Measurements from ENCODE around the gene AASDHPPT. TPM values are rescaled to one million over a fixed set of nuclear protein-coding genes. Genes with fewer than 3 reads are reported as not detected.

Gene AASDHPPT
- total and polyA plus RNA-seq, 4 donors, result 13.1 to 29.9 (median 21.6) TPM

DNA sequence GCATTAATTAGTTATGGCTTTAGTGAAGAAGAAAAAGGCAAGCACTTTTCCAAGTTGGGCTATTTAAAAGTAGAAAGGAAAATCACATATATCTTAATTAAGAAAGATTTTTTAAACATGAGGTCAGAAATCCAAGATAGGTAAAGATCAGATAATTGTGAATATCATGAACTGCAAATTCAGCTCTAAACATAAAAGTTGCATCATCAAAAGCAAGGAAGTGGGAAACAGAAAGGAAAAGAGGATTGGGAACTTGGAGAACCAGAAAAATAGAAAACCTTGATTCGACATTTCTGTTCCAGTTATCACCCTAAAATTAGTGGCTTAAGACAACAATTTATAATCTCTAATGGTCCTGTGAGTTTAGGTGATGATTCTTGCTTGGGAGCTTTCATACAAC lies 17.8 kb upstream of the AASDHPPT start:
- H3K9ac ChIP-seq (ENCODE audit: low read depth in 1 of 2, low read length in 2 of 2), result no peak overlapping the region
- H3K9me3 ChIP-seq (ENCODE audit: control insufficient read depth in 4 of 4, low read length in 3 of 4), result no peaks in the 10 kb centered on the region
- TF ChIP-seq HNF4A (conservative IDR thresholded peaks at IDR 0.05), result no peak
- H3K27me3 ChIP-seq (ENCODE audit: control insufficient read depth in 4 of 4, insufficient read depth in 4 of 4, low read length in 3 of 4), result no peaks in the 10 kb centered on the region
- WGBS, result 93% methylated on average over 1 of the region's 1 CpG
- H3K4me3 ChIP-seq (ENCODE audit: low read depth in 1 of 3, low read length in 3 of 3), result no peak overlapping the region
- no peaks in the 10 kb centered on the region for H3K36me3 ChIP-seq (ENCODE audit: control insufficient read depth in 4 of 4, insufficient read depth in 3 of 4, low read depth in 1 of 4, low read length in 3 of 4)
- no peak for DNase-seq (ENCODE audit: low spot score)
- peaks cover 0 to 1% (median 0%) of the 10 kb centered on the region in 4 donors for H3K4me1 ChIP-seq (ENCODE audit: control insufficient read depth in 4 of 4, insufficient read depth in 4 of 4, low read length in 3 of 4)
- H3K27ac ChIP-seq (ENCODE audit: low read depth in 1 of 2, low read length in 2 of 2), result no peak overlapping the region

- Histone ChIP-seq H3K27me3 (ENCODE audit: control insufficient read depth in 4 of 4, insufficient read depth in 4 of 4, low read length in 3 of 4) (no peaks in the 10 kb centered on the region), H3K9ac (ENCODE audit: low read depth in 1 of 2, low read length in 2 of 2) (no peak overlapping the region), H3K4me3 (ENCODE audit: low read depth in 1 of 3, low read length in 3 of 3) (no peak overlapping the region), H3K27ac (ENCODE audit: low read depth in 1 of 2, low read length in 2 of 2) (no peak overlapping the region), H3K9me3 (ENCODE audit: control insufficient read depth in 4 of 4, low read length in 3 of 4) (no peaks in the 10 kb centered on the region), H3K4me1 (ENCODE audit: control insufficient read depth in 4 of 4, insufficient read depth in 4 of 4, low read length in 3 of 4) (no peaks in the 10 kb centered on the region), H3K36me3 (ENCODE audit: control insufficient read depth in 4 of 4, insufficient read depth in 3 of 4, low read depth in 1 of 4, low read length in 3 of 4) (no peaks in the 10 kb centered on the region)
- DNase-seq (ENCODE audit: low spot score), result no peak
- no peak for TF ChIP-seq RXRA (IDR thresholded peaks at IDR 0.05)
- no peak for TF ChIP-seq EGR1 (IDR thresholded peaks at IDR 0.05; ENCODE audit: low read depth in 2 of 2)
- TF ChIP-seq NR2F2 (IDR thresholded peaks at IDR 0.05), result no peak
- TF ChIP-seq TAF1 (conservative IDR thresholded peaks at IDR 0.05), result no peak
- TF ChIP-seq, protein P1, sequence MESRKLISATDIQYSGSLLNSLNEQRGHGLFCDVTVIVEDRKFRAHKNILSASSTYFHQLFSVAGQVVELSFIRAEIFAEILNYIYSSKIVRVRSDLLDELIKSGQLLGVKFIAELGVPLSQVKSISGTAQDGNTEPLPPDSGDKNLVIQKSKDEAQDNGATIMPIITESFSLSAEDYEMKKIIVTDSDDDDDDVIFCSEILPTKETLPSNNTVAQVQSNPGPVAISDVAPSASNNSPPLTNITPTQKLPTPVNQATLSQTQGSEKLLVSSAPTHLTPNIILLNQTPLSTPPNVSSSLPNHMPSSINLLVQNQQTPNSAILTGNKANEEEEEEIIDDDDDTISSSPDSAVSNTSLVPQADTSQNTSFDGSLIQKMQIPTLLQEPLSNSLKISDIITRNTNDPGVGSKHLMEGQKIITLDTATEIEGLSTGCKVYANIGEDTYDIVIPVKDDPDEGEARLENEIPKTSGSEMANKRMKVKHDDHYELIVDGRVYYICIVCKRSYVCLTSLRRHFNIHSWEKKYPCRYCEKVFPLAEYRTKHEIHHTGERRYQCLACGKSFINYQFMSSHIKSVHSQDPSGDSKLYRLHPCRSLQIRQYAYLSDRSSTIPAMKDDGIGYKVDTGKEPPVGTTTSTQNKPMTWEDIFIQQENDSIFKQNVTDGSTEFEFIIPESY (IDR thresholded peaks at IDR 0.05), result no peak
- no peak for TF ChIP-seq FOXA2 (IDR thresholded peaks at IDR 0.05)
- TF ChIP-seq FOXA1 (IDR thresholded peaks at IDR 0.05), result no peak
- TF ChIP-seq YY1 (IDR thresholded peaks at IDR 0.05), result no peak
- TF ChIP-seq RAD21 (IDR thresholded peaks at IDR 0.05), result no peak
- TF ChIP-seq, protein P2, sequence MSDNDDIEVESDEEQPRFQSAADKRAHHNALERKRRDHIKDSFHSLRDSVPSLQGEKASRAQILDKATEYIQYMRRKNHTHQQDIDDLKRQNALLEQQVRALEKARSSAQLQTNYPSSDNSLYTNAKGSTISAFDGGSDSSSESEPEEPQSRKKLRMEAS (IDR thresholded peaks at IDR 0.05), result no peak
- TF ChIP-seq SP1 (IDR thresholded peaks at IDR 0.05), result no peak
- TF ChIP-seq CTCF (IDR thresholded peaks at IDR 0.05; ENCODE audit: low read depth, low read length, missing input control), result no peak
- TF ChIP-seq GABPA (IDR thresholded peaks at IDR 0.05 in 1 of 2, conservative IDR thresholded peaks at IDR 0.05 in 1 of 2), result no peak
- no peak for TF ChIP-seq HNF4A (conservative IDR thresholded peaks at IDR 0.05)
- TF ChIP-seq REST (IDR thresholded peaks at IDR 0.05), result no peak
- TF ChIP-seq, protein P3, sequence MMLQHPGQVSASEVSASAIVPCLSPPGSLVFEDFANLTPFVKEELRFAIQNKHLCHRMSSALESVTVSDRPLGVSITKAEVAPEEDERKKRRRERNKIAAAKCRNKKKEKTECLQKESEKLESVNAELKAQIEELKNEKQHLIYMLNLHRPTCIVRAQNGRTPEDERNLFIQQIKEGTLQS (IDR thresholded peaks at IDR 0.05), result no peak
- TF ChIP-seq HNF4G (IDR thresholded peaks at IDR 0.05), result no peak
- no peak for TF ChIP-seq JUND (IDR thresholded peaks at IDR 0.05)
Observed at GRCh38 chr11:106061249-106061784, 16.1 kb upstream of the AASDHPPT start.
